HPDE6-E6E7 (cell line): ENCODE measurements around the gene A2ML1.
A peak's percentile ranks its signal among the peaks of the same experiment; 100 is the strongest.
"Not testable (repeated sequence)": the region's sequence is repeated elsewhere in the genome, so short reads cannot be mapped to it uniquely, and the experiment has no call there.

Experiments used
- DNase-seq: peaks from one replicate; pipeline ENCODE4 v3.0.0; 2011; ENCODE audit warnings: missing footprints; ENCODE audit errors: extremely low spot score

A2ML1 gene

DNA sequence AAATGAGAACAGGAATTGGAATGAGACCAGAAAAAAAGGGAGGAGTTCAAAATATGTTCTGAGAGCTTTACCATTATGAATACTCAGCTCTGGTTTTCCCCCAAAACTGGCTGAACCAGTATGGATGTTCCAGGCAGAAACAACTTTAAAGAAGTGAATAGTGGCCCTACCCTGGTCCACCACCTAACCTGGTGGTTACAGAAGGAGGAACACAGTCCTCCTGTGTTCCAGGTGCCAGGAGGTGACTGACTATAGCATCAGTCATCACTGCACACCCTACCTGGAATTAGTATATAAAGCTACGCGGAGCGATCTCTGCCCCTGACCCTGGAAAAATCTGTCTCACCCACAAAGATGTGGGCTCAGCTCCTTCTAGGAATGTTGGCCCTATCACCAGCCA lies at the start of gene A2ML1:
Gene A2ML1 (plus strand): TSS at position 324 of the 400 bp plus-strand sequence. CDS start 31 bp downstream, at position 355.
- DNase-seq, result peak; percentile 84

GRCh38 chr12:8773461-8773860 lies 49.0 kb upstream of the A2ML1 start:
- DNase-seq, result no peak

DNA sequence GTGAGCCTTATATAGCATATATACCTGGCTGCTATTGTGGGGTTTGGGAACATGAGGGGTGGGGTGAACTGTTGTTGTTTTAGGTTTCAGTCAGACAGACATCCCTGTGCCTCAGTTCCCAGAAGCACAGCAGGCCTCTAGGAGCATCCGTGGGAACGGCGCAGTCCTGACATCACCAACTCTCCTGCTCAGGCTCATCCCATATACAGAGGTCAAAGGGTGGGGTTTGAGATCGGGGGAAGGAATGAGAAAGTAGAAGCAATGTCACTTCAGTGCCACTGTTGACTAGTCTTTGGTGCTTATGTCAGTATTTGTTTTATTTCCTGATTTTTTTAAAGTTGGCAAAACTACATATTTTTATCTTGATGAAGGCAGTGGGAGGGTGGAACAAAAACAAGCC lies 43.1 kb upstream of the A2ML1 start:
- DNase-seq, result no peak

DNA sequence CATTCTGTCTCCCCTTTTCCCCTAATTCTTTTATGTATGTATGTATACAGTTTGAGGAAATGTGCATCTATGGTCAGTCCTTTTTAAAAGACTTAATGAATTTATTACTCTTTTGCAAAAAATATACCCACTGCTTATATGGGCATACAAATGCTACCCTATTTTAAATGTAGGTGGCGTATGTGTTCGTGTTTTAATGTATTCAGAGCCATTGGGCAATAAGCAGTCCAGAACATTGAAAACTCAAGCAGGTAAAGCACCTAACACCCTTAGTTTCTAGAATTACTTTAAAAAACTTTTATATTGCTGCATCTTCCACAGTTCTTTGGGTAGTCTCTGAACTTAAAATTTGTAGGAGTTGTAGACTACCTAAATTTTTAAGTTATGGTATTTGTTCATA lies 42.6 kb upstream of the A2ML1 start:
- DNase-seq, result no peak

GRCh38 chr12:8780389-8780788 lies 42.0 kb upstream of the A2ML1 start:
- peak; percentile 31 for DNase-seq

DNA sequence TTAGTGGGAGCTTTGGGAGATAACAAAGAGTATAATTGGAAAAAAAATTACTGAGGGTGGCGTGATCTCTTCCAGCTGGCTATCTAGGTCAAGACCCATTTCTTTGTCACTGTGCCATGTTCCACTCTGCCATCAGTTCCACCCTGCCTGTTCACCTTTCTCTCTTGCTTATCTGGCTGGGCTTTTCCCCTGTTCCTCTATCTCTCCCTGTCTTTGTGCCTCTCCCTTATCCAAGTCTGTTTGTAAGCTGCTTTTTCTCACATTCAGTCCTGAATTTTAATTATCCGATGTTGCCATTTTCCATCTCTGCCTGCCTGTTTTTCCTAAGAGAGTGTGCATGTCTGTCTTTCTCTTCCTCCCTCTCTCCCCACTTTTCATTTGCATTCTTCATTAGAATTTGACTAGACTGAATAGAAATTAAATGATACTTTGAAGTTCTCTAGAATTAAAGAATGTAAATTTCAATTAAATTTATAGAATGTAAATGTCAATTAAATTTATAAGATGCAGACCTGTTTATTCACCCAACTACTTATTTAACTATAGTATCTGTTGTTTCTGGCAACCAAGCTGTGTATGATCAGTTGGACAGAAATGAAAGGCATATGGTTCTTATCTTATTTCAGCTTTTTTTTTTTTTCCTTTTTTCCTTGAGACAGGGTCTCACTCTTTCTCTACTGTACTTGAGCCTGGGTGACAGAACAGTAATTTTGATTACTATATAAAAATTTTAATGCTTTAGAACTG lies 40.9 kb upstream of the A2ML1 start:
- DNase-seq, result no peak

- DNase-seq, result no peak
Observed at GRCh38 chr12:8784290-8784888, 38.0 kb upstream of the A2ML1 start.

DNA sequence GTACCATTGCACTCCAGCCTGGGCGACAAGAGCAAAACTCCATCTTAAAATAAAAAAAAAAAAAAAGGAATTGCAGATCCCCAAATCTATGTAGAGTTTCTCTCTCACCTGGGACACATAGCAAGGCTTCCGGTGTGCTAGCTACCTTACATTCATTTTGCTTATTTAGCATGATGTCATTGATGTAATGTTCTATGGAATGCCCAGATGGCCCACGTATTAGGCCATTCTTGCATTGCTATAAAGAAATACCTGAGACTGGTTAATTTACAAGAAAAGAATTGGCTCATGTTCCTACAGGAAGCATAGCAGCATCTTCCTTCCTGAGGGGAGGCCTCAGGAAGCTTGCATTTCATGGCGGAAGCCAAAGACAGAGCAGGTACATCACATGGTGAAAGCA lies 36.9 kb upstream of the A2ML1 start:
- no peak for DNase-seq

DNA sequence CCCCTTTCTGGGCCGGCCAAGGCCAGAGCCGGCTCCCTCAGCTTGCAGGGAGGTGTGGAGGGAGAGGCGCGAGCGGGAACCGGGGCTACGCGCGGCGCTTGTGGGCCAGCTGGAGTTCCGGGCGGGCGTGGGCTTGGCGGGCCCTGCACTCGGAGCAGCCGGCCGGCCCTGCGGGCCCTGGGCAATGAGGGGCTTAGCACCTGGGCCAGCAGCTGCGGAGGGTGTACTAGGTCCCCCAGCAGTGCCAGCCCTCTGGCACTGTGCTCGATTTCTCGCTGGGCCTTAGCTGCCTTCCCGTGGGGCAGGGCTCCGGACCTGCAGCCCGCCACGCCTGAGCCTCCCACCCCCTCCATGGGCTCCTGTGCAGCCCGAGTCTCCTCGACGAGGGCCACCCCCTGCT lies 35.2 kb upstream of the A2ML1 start:
- not testable (repeated sequence) for DNase-seq

DNA sequence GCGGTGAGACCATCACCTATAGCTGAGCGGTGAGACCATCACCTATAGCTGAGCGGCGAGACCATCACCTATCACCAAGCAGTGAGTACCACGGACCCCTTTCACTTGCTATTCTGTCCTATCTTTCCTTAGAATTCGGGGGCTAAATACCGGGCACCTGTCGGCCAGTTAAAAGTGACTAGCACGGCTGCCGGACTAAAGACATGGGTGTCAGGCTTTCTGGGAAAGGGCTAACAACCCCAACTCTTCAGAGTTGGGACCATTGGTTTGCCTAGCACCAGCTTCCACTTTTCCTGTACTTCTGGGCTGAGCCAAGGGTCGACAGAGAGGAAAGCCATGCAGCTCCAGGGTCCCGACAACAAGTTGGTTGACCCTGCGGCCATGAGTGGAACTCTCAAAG lies 33.7 kb upstream of the A2ML1 start:
- DNase-seq, result not testable (repeated sequence)

DNA sequence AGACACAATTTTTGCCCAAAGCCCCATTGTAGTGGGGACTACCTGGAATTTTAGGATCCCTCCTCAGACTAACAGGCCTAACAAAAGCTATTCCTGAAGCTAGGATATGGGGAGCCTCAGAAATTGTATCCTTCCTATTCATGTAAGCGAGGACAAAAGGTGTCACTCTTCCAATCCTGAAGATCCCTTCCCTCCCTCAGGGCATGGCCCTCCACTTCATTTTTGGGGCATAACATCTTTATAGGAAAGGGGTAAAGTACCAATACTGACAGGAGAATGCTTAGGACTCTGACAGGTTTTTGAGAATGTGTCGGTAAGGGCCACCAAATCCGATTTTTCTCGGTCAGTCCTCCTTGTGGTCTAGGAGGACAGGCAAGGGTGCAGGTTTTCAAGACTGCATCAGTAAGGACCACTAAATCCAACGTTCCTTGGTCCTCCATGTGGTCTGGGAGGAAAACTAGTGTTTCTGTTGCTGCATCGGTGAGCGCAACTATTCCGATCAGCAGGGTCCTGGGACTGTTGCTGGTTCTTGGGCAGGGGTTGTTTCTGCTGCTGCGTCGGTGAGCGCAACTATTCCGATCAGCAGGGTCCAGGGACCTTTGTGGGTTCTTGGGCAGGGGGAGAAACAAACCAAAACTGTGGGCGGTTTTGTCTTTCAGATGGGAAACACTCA lies 32.9 kb upstream of the A2ML1 start:
- DNase-seq, result not testable (repeated sequence)

GRCh38 chr12:8793226-8793625 lies 29.2 kb upstream of the A2ML1 start:
- DNase-seq, result not testable (repeated sequence)

- DNase-seq, result not testable (repeated sequence)
Observed at GRCh38 chr12:8794611-8795010, 27.8 kb upstream of the A2ML1 start.

- no peak for DNase-seq
Observed at GRCh38 chr12:8796831-8797626, 25.4 kb upstream of the A2ML1 start.

GRCh38 chr12:8801213-8801612 lies 21.2 kb upstream of the A2ML1 start:
- not testable (repeated sequence) for DNase-seq

GRCh38 chr12:8804833-8805232 lies 17.6 kb upstream of the A2ML1 start:
- not testable (repeated sequence) for DNase-seq

GRCh38 chr12:8805487-8805886 lies 16.9 kb upstream of the A2ML1 start:
- not testable (repeated sequence) for DNase-seq

- not testable (repeated sequence) for DNase-seq
Observed at GRCh38 chr12:8807084-8807483, 15.3 kb upstream of the A2ML1 start.

DNA sequence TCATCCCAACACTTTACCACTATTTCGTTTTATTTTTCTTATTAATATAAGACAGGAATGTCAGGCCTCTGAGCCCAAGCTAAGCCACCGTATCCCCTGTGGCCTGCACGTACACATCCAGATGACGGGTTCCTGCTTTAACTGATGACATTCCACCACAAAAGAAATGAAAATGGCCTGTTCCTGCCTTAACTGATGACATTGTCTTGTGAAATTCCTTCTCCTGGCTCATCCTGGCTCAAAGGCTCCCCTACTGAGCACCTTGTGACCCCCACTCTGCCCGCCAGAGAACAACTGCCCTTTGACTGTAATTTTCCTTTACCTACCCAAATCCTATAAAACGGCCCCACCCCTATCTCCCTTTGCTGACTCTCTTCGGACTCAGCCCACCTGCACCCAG lies 12.3 kb upstream of the A2ML1 start:
- DNase-seq, result not testable (repeated sequence)

- no peak for DNase-seq
Observed at GRCh38 chr12:8813572-8814357, 8.7 kb upstream of the A2ML1 start.

GRCh38 chr12:8816448-8817050 lies 5.9 kb upstream of the A2ML1 start:
- DNase-seq, result no peak
